Neuronal stem cell (in vitro differentiated cells): ENCODE data around the gene NPAS3.

Experiments
- DNase-seq: peaks from one replicate; pipeline ENCODE4 v3.0.0-alpha.2; 2013; ENCODE audit warnings: low spot score
- H2AFZ ChIP-seq: one replicate; pipeline ENCODE4 v1.6.1; 2013; ENCODE audit warnings: mild to moderate bottlenecking, low read length, inconsistent platforms
- H2AK5ac ChIP-seq: 2 replicates; pipeline ENCODE4 v1.6.1; 2013; ENCODE audit warnings: low read depth, mild to moderate bottlenecking, inconsistent platforms, low read length, moderate library complexity, mixed read lengths
- H2BK120ac ChIP-seq: 2 replicates; pipeline ENCODE4 v1.6.1; 2013; ENCODE audit warnings: low read depth, mild to moderate bottlenecking, inconsistent platforms, low read length, moderate library complexity, mixed read lengths
- H2BK12ac ChIP-seq: one replicate; pipeline ENCODE4 v1.6.1; 2013; ENCODE audit warnings: low read length, inconsistent platforms
- H2BK15ac ChIP-seq: 2 replicates; pipeline ENCODE4 v1.6.1; 2013; ENCODE audit warnings: mild to moderate bottlenecking, low read length, inconsistent platforms, mixed read lengths
- H2BK5ac ChIP-seq: one replicate; pipeline ENCODE4 v1.6.1; 2013; ENCODE audit warnings: inconsistent platforms, mild to moderate bottlenecking, low read length, moderate library complexity
- H3K14ac ChIP-seq: one replicate; pipeline ENCODE4 v1.6.1; 2013; ENCODE audit warnings: low read length, inconsistent platforms
- H3K18ac ChIP-seq: 2 replicates; pipeline ENCODE4 v1.6.1; 2013; ENCODE audit warnings: low read length, inconsistent platforms
- H3K23ac ChIP-seq: 2 replicates; pipeline ENCODE4 v1.6.1; 2013; ENCODE audit warnings: low read depth, mild to moderate bottlenecking, mixed read lengths, low read length, inconsistent platforms; ENCODE audit not compliant: poor library complexity
- H3K27ac ChIP-seq: replicated peaks from 3 replicates; pipeline ENCODE4 v1.5.1; 2013; ENCODE audit warnings: low read length, inconsistent platforms
- H3K27me3 ChIP-seq, 3 experiments: 2 replicates each; pipeline ENCODE4 v1.6.1; 2013; ENCODE audit warnings: low read length in 3 of 3, mild to moderate bottlenecking in 2 of 3, inconsistent platforms in 1 of 3, low read depth in 1 of 3, mixed read lengths in 1 of 3, moderate library complexity in 1 of 3; ENCODE audit not compliant: control insufficient read depth in 3 of 3, insufficient read depth in 3 of 3
- H3K36me3 ChIP-seq, 2 donors: replicated peaks in 1 of 2; 2 replicates each; pipeline ENCODE4 v1.6.1; 2013; ENCODE audit warnings: low read length in 2 of 2; ENCODE audit not compliant: control insufficient read depth in 2 of 2, insufficient read depth in 2 of 2
- H3K4ac ChIP-seq: 2 replicates; pipeline ENCODE4 v1.6.1; 2013; ENCODE audit warnings: inconsistent platforms, mild to moderate bottlenecking, low read length, moderate library complexity
- H3K4me1 ChIP-seq, 2 donors: 1 replicate in 1 of 2; 2 replicates in 1 of 2; pipeline ENCODE4 v1.6.1; 2013; ENCODE audit warnings: low read length in 2 of 2, low read depth in 1 of 2; ENCODE audit not compliant: control insufficient read depth in 2 of 2, insufficient read depth in 1 of 2
- H3K4me2 ChIP-seq: one replicate; pipeline ENCODE4 v1.6.1; 2013; ENCODE audit warnings: mild to moderate bottlenecking, low read length, inconsistent platforms; ENCODE audit not compliant: insufficient read depth, poor library complexity, severe bottlenecking
- H3K4me3 ChIP-seq, 2 donors: 2 replicates each; pipeline ENCODE4 v1.5.1; 2013; ENCODE audit warnings: low read length in 2 of 2, mild to moderate bottlenecking in 2 of 2, inconsistent platforms in 1 of 2, moderate library complexity in 1 of 2
- H3K79me1 ChIP-seq: one replicate; pipeline ENCODE4 v1.6.1; 2013; ENCODE audit warnings: low read depth, mild to moderate bottlenecking, inconsistent platforms, low read length, moderate library complexity
- H3K9ac ChIP-seq: one replicate; pipeline ENCODE4 v1.6.1; 2013; ENCODE audit warnings: mild to moderate bottlenecking, low read depth, low read length, inconsistent platforms; ENCODE audit not compliant: poor library complexity
- H3K9me3 ChIP-seq, 2 donors: replicated peaks in 1 of 2; 2 replicates each; pipeline versions ENCODE3 to v1.6.1; 2013; ENCODE audit warnings: low read length in 2 of 2, mild to moderate bottlenecking in 2 of 2, inconsistent platforms in 1 of 2, low read depth in 1 of 2, mixed read lengths in 1 of 2, moderate library complexity in 1 of 2; ENCODE audit not compliant: control insufficient read depth in 2 of 2, insufficient read depth in 1 of 2
- H4K8ac ChIP-seq: one replicate; pipeline ENCODE4 v1.6.1; 2013; ENCODE audit warnings: low read depth, mild to moderate bottlenecking, inconsistent platforms, low read length, moderate library complexity
- H4K91ac ChIP-seq: one replicate; pipeline ENCODE4 v1.6.1; 2013; ENCODE audit warnings: low read length, low read depth, mild to moderate bottlenecking, inconsistent platforms; ENCODE audit not compliant: poor library complexity
- WGBS, 2 donors: extraction: QIAGEN DNeasy Blood & Tissue Kit; methylation state at CpG; one replicate each; pipeline ENCODE4 v1.1.7; 2013; ENCODE audit warnings: missing lambda C conversion rate in 2 of 2, mixed read lengths in 1 of 2; ENCODE audit not compliant: insufficient read length in 2 of 2, insufficient replicate concordance in 1 of 2; ENCODE audit errors: extremely low coverage in 2 of 2; 5-methylcytosine and 5-hydroxymethylcytosine counted together

The NPAS3 gene

GRCh38 chr14:33510991-33511390, 572.3 kb downstream of the NPAS3 start:
- Histone ChIP-seq H2AK5ac (no peak overlapping the region), H3K23ac (no peak overlapping the region), H3K4me2 (no peak overlapping the region), H3K27ac (no peak overlapping the region), H2BK5ac (no peak overlapping the region), H2BK15ac (no peak overlapping the region), H3K79me1 (no peaks in the 10 kb centered on the region), H3K9ac (no peak overlapping the region), H4K91ac (no peak overlapping the region), H2BK12ac (no peak overlapping the region), H3K18ac (no peak overlapping the region), H3K9me3 (no peaks in the 10 kb centered on the region), H3K4ac (no peak overlapping the region), H3K14ac (no peak overlapping the region), H4K8ac (no peak overlapping the region), H3K27me3 (no peaks in the 10 kb centered on the region), H2BK120ac (no peak overlapping the region), H3K4me3 (no peak overlapping the region), H3K4me1 (peaks cover 9 to 28% of the 10 kb centered on the region in 2 donors), H2AFZ (no peak overlapping the region), H3K36me3 (no peaks in the 10 kb centered on the region)
- DNase-seq = no peak
- WGBS, 2 donors = no CpG with 5 or more reads among the region's 3 CpGs

GRCh38 chr14:33511851-33512640, 573.4 kb downstream of the NPAS3 start:
- Histone ChIP-seq H3K18ac (no peak overlapping the region), H3K9me3 (no peaks in the 10 kb centered on the region), H2BK15ac (no peak overlapping the region), H3K14ac (no peak overlapping the region), H2BK120ac (no peak overlapping the region), H3K79me1 (no peaks in the 10 kb centered on the region), H3K4me1 (peaks cover 9 to 28% of the 10 kb centered on the region in 2 donors), H3K27ac (no peak overlapping the region), H3K4ac (no peak overlapping the region), H2BK5ac (no peak overlapping the region), H3K36me3 (no peaks in the 10 kb centered on the region), H3K27me3 (no peaks in the 10 kb centered on the region), H2AFZ (no peak overlapping the region), H2AK5ac (no peak overlapping the region), H3K4me2 (no peak overlapping the region), H2BK12ac (no peak overlapping the region), H3K23ac (no peak overlapping the region), H3K4me3 (no peak overlapping the region), H4K8ac (no peak overlapping the region), H3K9ac (no peak overlapping the region), H4K91ac (no peak overlapping the region)
- no peak for DNase-seq
- WGBS, 2 donors = no CpG with 5 or more reads among the region's 4 CpGs

GRCh38 chr14:33515441-33515840, 576.8 kb downstream of the NPAS3 start:
- Histone ChIP-seq H3K14ac (no peak overlapping the region), H4K8ac (no peak overlapping the region), H2BK12ac (no peak overlapping the region), H3K9me3 (no peaks in the 10 kb centered on the region), H3K4ac (no peak overlapping the region), H3K27ac (no peak overlapping the region), H2BK15ac (no peak overlapping the region), H3K27me3 (no peaks in the 10 kb centered on the region), H3K23ac (no peak overlapping the region), H2BK120ac (no peak overlapping the region), H3K36me3 (no peaks in the 10 kb centered on the region), H2BK5ac (no peak overlapping the region), H3K4me3 (no peak overlapping the region), H3K18ac (no peak overlapping the region), H4K91ac (no peak overlapping the region), H3K4me1 (peaks cover 0 to 18% of the 10 kb centered on the region in 2 donors), H2AFZ (no peak overlapping the region), H2AK5ac (no peak overlapping the region), H3K4me2 (no peak overlapping the region), H3K79me1 (no peaks in the 10 kb centered on the region), H3K9ac (no peak overlapping the region)
- WGBS, 2 donors = no CpG with 5 or more reads among the region's 5 CpGs
- no peak for DNase-seq

GRCh38 chr14:33515899-33516298, 577.2 kb downstream of the NPAS3 start:
- H4K8ac ChIP-seq = no peak overlapping the region
- H3K4me1 ChIP-seq = peaks cover 0 to 18% of the 10 kb centered on the region in 2 donors
- H3K14ac ChIP-seq = no peak overlapping the region
- H2BK5ac ChIP-seq = no peak overlapping the region
- H3K4me3 ChIP-seq = no peak overlapping the region
- H3K27me3 ChIP-seq = no peaks in the 10 kb centered on the region
- no peaks in the 10 kb centered on the region for H3K36me3 ChIP-seq
- no CpG with 5 or more reads among the region's 3 CpGs for WGBS, 2 donors
- DNase-seq = no peak
- H3K79me1 ChIP-seq = no peaks in the 10 kb centered on the region
- H3K9ac ChIP-seq = no peak overlapping the region
- no peak overlapping the region for H3K4ac ChIP-seq
- no peak overlapping the region for H2BK15ac ChIP-seq
- H3K18ac ChIP-seq = no peak overlapping the region
- no peak overlapping the region for H2AK5ac ChIP-seq
- H4K91ac ChIP-seq = no peak overlapping the region
- H2BK12ac ChIP-seq = no peak overlapping the region
- H3K23ac ChIP-seq = no peak overlapping the region
- H3K9me3 ChIP-seq = no peaks in the 10 kb centered on the region
- H2AFZ ChIP-seq = no peak overlapping the region
- no peak overlapping the region for H3K4me2 ChIP-seq
- H3K27ac ChIP-seq = no peak overlapping the region
- no peak overlapping the region for H2BK120ac ChIP-seq
